ENCODE measurements around the gene ADGRA1.

GRCh38 chr10:133142523-133143199 lies 54.9 kb downstream of the ADGRA1 start:
- TF ChIP-seq, protein P1, sequence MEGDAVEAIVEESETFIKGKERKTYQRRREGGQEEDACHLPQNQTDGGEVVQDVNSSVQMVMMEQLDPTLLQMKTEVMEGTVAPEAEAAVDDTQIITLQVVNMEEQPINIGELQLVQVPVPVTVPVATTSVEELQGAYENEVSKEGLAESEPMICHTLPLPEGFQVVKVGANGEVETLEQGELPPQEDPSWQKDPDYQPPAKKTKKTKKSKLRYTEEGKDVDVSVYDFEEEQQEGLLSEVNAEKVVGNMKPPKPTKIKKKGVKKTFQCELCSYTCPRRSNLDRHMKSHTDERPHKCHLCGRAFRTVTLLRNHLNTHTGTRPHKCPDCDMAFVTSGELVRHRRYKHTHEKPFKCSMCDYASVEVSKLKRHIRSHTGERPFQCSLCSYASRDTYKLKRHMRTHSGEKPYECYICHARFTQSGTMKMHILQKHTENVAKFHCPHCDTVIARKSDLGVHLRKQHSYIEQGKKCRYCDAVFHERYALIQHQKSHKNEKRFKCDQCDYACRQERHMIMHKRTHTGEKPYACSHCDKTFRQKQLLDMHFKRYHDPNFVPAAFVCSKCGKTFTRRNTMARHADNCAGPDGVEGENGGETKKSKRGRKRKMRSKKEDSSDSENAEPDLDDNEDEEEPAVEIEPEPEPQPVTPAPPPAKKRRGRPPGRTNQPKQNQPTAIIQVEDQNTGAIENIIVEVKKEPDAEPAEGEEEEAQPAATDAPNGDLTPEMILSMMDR (IDR thresholded peaks at IDR 0.05; ENCODE audit: insufficient read depth, low read length, poor library complexity, severe bottlenecking) = no peak
- TF ChIP-seq EZH2phosphoT487 (conservative IDR thresholded peaks at IDR 0.05; ENCODE audit: low read length) = no peak
